GM21825 (cell line): ENCODE measurements around the gene GUCY1A1.
A peak's percentile ranks its signal among the peaks of the same experiment; 100 is the strongest.

Source experiments
- ATAC-seq: cut with Tn5 transposase; IDR thresholded peaks from one replicate; pipeline ENCODE4 v1.9.1; 2021; ENCODE audit warnings: mild to moderate bottlenecking, moderate library complexity; ENCODE audit not compliant: unreplicated experiment

GUCY1A1 gene

GRCh38 chr4:155658681-155659064, 8.0 kb upstream of the GUCY1A1 start:
- ATAC-seq = no peak

GRCh38 chr4:155659176-155659575, 7.5 kb upstream of the GUCY1A1 start:
- no peak for ATAC-seq

DNA sequence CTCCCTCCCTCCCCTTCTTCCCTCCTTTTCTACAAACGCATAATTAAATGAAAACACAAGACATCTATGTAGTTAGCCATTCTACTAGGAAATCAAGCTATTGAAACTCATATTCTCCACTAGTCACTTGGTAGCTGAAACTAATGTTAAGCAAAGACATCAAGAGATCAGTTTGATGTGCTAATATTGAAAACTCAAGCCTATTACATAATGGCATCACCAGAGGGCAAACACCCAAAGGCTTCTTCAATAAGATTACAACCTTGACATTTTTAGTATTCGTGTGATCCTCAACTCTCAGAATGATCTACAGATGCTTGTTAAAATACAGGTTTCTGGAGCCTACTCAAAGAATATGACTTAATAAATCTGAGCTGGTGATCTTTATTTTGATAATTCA, 6.2 kb upstream of the GUCY1A1 start:
- ATAC-seq = no peak

DNA sequence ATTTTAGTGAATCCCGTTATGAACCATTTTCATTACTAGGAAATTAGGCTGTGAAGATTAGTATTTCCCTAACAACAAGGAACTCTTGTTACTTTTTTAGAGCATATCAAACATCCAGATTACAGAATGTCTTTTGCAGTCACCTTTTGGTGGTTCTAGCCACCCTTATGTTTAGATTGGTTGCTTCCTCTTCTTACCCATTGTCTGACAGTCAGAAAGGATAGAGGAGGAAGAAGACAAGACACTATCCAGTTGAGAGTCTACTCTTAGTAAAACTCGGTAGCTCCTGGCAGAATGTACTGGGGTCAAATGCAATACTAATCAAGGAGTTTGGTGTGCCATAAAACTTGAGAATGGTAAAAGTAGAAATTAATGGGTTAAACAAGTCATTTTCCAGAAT, 1.6 kb upstream of the GUCY1A1 start:
- ATAC-seq = no peak

- peak; percentile 52 for ATAC-seq
These were observed 547 bp downstream of the GUCY1A1 start for GRCh38 chr4:155667222-155667567.

DNA sequence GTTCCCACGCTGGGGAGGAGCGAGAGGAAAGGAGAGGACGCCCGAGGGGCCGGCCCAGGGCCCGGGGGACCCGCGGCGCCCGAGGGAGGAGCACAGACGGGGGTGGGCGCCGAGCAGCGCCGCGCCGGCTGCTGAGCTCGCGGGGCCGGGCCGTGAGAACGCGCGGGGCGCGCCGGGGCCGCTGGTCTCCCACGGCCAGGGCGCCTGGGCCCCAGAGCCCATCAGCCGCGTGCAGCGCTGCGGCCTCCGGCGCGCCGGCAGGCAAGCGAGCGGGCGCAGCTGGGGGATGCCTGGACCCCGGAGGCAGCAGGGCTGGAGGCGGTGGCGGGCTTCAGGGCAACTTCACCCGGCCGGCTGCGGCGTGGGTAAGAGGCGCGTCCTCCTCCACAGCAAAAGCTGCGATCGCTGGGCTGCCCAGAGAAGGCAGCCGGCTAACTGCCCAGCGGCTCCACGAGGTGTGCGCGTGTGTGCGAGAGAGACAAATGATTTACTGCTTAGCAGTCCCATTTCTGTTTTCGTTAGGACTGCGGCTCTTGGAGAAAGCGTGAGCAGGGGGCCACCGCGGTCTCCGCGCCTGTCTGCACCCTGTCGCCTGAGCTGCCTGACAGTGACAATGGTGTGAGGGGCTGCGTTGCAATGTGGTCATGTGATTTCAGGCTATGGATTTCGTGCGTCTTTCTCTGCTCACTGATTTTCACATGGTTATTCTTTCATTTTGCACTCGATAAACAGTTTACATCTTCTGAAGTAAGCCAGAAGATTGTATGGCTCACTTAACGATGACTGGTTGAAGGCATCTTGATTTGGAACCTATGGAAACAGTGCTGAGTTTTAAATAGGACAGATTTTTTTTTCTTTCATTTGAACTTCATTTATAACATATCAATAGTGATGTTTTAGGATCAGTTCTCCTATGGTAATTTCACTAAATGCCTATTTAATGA, 1.2 kb downstream of the GUCY1A1 start:
- peak; percentile 51 for ATAC-seq

- no peak for ATAC-seq
These were observed 2.1 kb downstream of the GUCY1A1 start for GRCh38 chr4:155668707-155669220.

GRCh38 chr4:155672342-155672741, 5.7 kb downstream of the GUCY1A1 start:
- ATAC-seq = no peak

- no peak for ATAC-seq
These were observed 6.9 kb downstream of the GUCY1A1 start for GRCh38 chr4:155673453-155673979.

GRCh38 chr4:155674669-155675071, 8.0 kb downstream of the GUCY1A1 start:
- no peak for ATAC-seq

DNA sequence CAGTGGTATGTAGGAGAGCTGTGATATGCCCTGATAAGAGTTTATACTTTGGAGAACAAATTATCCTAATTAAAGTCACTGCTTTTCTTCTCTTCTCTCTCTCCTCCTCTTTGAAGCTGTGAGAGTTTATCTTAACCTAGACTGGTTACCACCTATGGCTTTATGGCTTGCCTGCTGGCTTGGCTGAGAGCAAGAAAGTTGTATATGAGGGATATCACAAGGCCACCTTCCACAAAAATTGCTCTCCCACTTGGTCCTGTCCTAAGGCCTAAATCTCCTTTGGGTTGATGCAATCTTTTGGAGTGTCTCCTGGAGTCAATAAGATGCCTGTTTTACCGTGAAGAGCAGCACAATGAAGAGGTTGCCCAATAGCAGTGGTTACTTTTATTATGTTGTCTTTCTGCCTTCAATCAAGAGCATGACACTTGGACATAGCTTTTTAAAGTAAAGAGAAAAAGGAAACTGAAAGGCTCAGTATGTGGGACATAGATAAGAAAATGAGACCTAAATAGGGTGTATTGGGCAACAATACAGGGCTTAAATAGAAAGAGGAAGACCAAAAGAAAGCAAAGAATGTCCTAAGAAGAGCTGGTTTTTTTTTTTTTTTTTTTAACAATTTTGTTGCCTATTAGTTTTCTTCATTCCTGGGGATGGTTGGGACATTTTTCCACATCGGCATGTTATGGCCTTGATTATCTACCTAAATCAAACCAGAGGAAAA, 9.2 kb downstream of the GUCY1A1 start:
- peak; percentile 87 for ATAC-seq

DNA sequence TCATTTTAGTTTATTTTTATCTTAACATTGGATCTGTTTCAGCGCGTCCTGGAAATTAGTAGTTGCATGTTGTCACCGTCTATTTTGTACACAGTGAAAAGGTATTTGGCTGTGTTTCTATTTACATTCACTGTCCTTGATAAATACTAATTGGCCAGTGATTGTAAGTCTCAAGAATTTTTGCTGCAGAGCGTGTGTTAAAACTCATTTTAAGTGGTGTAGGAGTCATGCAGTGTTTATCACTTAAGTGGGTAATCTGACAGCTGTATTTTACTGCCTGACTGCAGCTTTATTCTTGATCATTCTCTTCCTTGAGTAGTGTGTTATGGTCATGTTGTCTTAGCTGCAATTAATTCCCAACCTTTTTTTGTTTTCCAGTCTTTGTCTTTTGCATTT, 9.8 kb downstream of the GUCY1A1 start:
- no peak for ATAC-seq

GRCh38 chr4:155678011-155678410, 11.4 kb downstream of the GUCY1A1 start:
- ATAC-seq = no peak

DNA sequence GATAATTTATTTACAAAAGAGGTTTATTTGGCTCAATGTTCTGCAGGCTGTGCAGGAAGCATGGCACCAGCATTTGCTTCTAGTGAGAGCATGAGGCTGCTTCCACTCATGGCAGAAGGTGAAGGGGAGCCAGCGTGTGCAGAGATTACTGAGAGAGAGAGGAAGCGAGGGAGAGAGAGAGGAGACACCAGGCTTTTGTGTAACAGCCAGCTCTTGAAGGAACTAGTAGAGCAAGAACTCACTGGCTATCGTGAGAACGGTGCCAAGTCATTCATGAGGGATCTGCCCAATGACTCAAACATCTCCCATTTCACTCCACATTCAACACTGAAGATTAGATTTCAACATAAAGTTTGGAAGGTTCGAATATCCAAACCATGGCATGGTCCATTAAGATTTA, 12.7 kb downstream of the GUCY1A1 start:
- ATAC-seq = no peak

- ATAC-seq = no peak
These were observed 15.2 kb downstream of the GUCY1A1 start for GRCh38 chr4:155681886-155682285.

GRCh38 chr4:155684423-155684822, 17.8 kb downstream of the GUCY1A1 start:
- ATAC-seq = no peak

GRCh38 chr4:155684892-155685541, 18.4 kb downstream of the GUCY1A1 start:
- no peak for ATAC-seq

GRCh38 chr4:155687380-155687982, 20.8 kb downstream of the GUCY1A1 start:
- no peak for ATAC-seq

DNA sequence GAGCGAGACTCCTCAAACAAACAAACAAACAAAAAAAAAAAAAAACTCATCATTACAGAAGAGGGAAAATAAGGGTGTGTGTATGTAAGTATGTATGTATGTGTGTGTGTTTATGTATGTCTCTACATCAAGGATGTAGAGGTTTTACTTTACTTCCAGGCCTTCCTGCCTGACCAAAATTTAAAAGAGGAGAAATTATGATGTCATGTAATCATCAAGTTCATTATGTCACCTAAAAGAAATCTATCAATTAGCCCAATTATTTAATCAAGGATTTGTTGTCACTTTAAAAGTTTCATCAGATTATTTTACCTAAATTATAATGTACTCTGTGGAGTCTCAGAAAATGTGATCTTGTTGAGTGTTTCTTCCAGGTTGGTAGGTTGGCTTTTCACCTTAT, 21.6 kb downstream of the GUCY1A1 start:
- ATAC-seq = no peak

- no peak for ATAC-seq
These were observed 22.2 kb downstream of the GUCY1A1 start for GRCh38 chr4:155688860-155689259.
